LNCAP (cell line): ENCODE data around the gene ACTRT2.
A peak's percentile ranks its signal among the peaks of the same experiment; 100 is the strongest.

Experiments used
- TF ChIP-seq, protein P1 (sequence below): fragments of 450-650 bp; IDR thresholded peaks from 2 replicates; pipeline ENCODE4 v1.5.1; 2017; ENCODE audit warnings: mild to moderate bottlenecking

The ACTRT2 gene

GRCh38 chr1:3066250-3066711 is 45.0 kb downstream of the ACTRT2 start:
- TF ChIP-seq, protein P1, sequence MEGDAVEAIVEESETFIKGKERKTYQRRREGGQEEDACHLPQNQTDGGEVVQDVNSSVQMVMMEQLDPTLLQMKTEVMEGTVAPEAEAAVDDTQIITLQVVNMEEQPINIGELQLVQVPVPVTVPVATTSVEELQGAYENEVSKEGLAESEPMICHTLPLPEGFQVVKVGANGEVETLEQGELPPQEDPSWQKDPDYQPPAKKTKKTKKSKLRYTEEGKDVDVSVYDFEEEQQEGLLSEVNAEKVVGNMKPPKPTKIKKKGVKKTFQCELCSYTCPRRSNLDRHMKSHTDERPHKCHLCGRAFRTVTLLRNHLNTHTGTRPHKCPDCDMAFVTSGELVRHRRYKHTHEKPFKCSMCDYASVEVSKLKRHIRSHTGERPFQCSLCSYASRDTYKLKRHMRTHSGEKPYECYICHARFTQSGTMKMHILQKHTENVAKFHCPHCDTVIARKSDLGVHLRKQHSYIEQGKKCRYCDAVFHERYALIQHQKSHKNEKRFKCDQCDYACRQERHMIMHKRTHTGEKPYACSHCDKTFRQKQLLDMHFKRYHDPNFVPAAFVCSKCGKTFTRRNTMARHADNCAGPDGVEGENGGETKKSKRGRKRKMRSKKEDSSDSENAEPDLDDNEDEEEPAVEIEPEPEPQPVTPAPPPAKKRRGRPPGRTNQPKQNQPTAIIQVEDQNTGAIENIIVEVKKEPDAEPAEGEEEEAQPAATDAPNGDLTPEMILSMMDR, result peak; percentile 71

- TF ChIP-seq, protein P1, result no peak
Observed at GRCh38 chr1:3066826-3067225, 45.6 kb downstream of the ACTRT2 start.

DNA sequence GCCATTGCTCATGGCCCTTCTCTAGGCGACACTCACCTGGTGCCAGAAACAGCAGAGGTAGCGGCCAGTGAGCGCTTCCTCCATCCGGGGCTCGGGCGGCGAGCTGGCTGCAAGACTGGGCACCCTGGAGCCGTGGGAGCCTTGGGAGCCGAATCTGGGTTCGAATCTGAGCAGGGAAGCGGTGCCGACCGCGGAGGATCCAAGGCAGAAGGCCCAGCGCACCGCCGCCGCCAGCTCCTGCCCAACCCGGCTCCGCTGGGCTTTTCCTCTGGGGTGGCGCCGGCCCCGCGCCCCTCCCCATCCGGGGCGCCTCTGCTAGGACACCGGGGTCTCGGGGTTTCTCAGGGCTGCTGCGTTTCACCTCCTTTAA is 46.0 kb downstream of the ACTRT2 start:
- TF ChIP-seq, protein P1, result no peak

DNA sequence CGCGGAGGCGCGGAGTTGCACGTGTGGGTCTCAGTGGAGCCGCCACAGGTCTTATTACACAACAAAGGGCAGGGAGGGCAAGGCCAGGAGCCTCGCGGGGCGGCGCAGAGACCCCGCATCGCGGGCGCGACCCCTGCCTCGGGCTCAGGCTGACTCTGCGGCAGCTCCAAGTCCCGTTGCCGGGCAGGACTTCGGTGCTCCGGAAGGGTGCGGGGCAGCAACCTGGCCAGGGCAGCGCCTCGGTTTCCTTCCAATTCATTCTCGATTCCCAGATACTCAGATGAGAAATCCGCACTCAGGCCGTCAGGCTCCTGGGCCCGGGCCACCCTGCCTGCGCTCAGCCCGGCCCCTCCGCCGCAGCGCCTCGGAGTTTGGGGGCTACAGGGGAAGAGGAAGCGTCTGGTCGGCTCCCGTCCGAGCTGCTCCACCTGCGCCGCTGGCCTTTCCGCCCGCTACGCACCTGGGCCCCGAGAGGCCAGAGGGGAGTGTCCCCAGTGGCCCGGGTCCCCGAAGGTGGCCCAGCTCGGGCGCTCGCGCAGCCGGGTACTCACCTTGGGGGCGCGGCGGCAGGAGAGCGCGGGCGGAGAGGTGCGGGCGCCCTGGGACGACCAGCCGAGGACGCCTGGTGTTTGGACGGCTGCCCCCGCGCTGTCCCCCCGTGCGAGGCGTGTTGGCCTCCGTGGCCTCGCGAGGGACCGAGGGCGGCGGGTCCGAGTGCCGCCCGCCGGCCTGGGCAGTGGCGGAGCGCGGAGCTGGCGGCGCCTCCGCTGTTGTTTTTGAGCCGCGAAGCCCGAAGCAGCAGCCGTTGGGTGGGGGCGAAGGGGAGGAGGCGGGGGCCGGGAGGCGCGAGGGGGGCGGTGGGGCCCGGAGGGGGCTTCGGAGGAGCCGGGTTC is 46.6 kb downstream of the ACTRT2 start:
- TF ChIP-seq, protein P1, result no peak

- TF ChIP-seq, protein P1, result no peak
Observed at GRCh38 chr1:3068564-3069431, 47.5 kb downstream of the ACTRT2 start, which contains the start of gene PRDM16. Gene PRDM16 (plus strand): TSS chr1:3069203. CDS start chr1:3069260, 57 bp downstream.

GRCh38 chr1:3069491-3070308 is 48.4 kb downstream of the ACTRT2 start:
- TF ChIP-seq, protein P1, result peak; percentile 27; the same call in 1 of the 2 replicates

GRCh38 chr1:3070309-3070643 is 49.0 kb downstream of the ACTRT2 start:
- TF ChIP-seq, protein P1, result no peak
